HAP-1 (cell line): ENCODE measurements around the gene DDX50.
"Not testable (repeated sequence)": the region's sequence is repeated elsewhere in the genome, so short reads cannot be mapped to it uniquely, and the experiment has no call there.

Experiments
- DNase-seq, 2 experiments: peaks; one replicate each; pipeline ENCODE4 v3.0.0-alpha.2; 2016 to 2020; ENCODE audit warnings: low spot score in 2 of 2
- H3K27me3 ChIP-seq: fragments of 250-450 bp; sonication (Bioruptor Pico); 2 replicates; pipeline ENCODE4 v1.5.1; 2020; ENCODE audit warnings: low read depth, mild to moderate bottlenecking, moderate library complexity
- H3K36me3 ChIP-seq: fragments of 250-450 bp; sonication (Bioruptor Pico); replicated peaks from 2 replicates; pipeline ENCODE4 v1.5.1; 2020; ENCODE audit warnings: mild to moderate bottlenecking
- H3K4me1 ChIP-seq: fragments of 250-450 bp; sonication (Bioruptor Pico); 2 replicates; pipeline ENCODE4 v1.5.1; 2020; ENCODE audit warnings: mild to moderate bottlenecking
- H3K4me3 ChIP-seq: fragments of 250-450 bp; sonication (Bioruptor Pico); 2 replicates; pipeline ENCODE4 v1.5.1; 2020; ENCODE audit warnings: mild to moderate bottlenecking, moderate library complexity
- H3K9me3 ChIP-seq: fragments of 250-450 bp; sonication (Bioruptor Pico); 2 replicates; pipeline ENCODE4 v1.5.1; 2020; ENCODE audit warnings: mild to moderate bottlenecking, moderate library complexity
- in situ Hi-C: fragments of 300-500 bp; cut with MboI; formaldehyde crosslinking; loops from 3 replicates; pipeline ENCODE4 v1.14.3; 2020; ENCODE audit warnings: low sequenced_read_pairs, inconsistent platforms, mixed read lengths

Gene DDX50

GRCh38 chr10:68934994-68935393 is 33.9 kb downstream of the DDX50 start:
- peaks cover 49% of the 10 kb centered on the region for H3K36me3 ChIP-seq
- H3K4me3 ChIP-seq, result no peak overlapping the region
- no peaks in the 10 kb centered on the region for H3K27me3 ChIP-seq
- no peak for DNase-seq
- no peaks in the 10 kb centered on the region for H3K9me3 ChIP-seq
- no peaks in the 10 kb centered on the region for H3K4me1 ChIP-seq
- in situ Hi-C loops, result no loop called here

- Histone ChIP-seq H3K4me3 (no peak overlapping the region), H3K27me3 (no peaks in the 10 kb centered on the region), H3K36me3 (peaks cover 49% of the 10 kb centered on the region), H3K4me1 (no peaks in the 10 kb centered on the region), H3K9me3 (no peaks in the 10 kb centered on the region)
- in situ Hi-C loops, result no loop called here
- DNase-seq, result no peak
Observed at GRCh38 chr10:68938117-68938516, 37.0 kb downstream of the DDX50 start.

GRCh38 chr10:68938884-68939283 is 37.8 kb downstream of the DDX50 start:
- H3K4me1 ChIP-seq, result no peaks in the 10 kb centered on the region
- H3K27me3 ChIP-seq, result no peaks in the 10 kb centered on the region
- no peak for DNase-seq
- H3K4me3 ChIP-seq, result no peak overlapping the region
- in situ Hi-C loops, result no loop called here
- H3K9me3 ChIP-seq, result no peaks in the 10 kb centered on the region
- H3K36me3 ChIP-seq, result peaks cover 54% of the 10 kb centered on the region

GRCh38 chr10:68940917-68941316 is 39.8 kb downstream of the DDX50 start:
- H3K27me3 ChIP-seq, H3K9me3 ChIP-seq, H3K4me1 ChIP-seq, H3K4me3 ChIP-seq, in situ Hi-C loops, DNase-seq: not testable (repeated sequence)
- H3K36me3 ChIP-seq, result peaks cover 60% of the 10 kb centered on the region

GRCh38 chr10:68950598-68950997 is 49.5 kb downstream of the DDX50 start:
- H3K36me3 ChIP-seq, result peaks cover 38% of the 10 kb centered on the region

GRCh38 chr10:68954904-68955303 is 53.8 kb downstream of the DDX50 start:
- no peak for DNase-seq
- Histone ChIP-seq H3K27me3 (no peaks in the 10 kb centered on the region), H3K9me3 (no peaks in the 10 kb centered on the region), H3K4me3 (peak overlapping the region; percentile 84), H3K4me1 (peaks cover 6% of the 10 kb centered on the region), H3K36me3 (peaks cover 27% of the 10 kb centered on the region)
- in situ Hi-C loops, result no loop called here

More at GRCh38 chr10:68950598-68950997, 49.5 kb downstream of the DDX50 start:
- no peak for DNase-seq
- Histone ChIP-seq H3K4me3 (no peak overlapping the region), H3K9me3 (no peaks in the 10 kb centered on the region), H3K4me1 (peaks cover 3% of the 10 kb centered on the region; the same call in 1 of the 2 replicates), H3K27me3 (no peaks in the 10 kb centered on the region)
- in situ Hi-C loops, result no loop called here

- in situ Hi-C loops, result no loop called here
- peak in 1 of 2 experiments; percentile 36 for DNase-seq
- Histone ChIP-seq H3K36me3 (peaks cover 32% of the 10 kb centered on the region), H3K4me3 (peak overlapping the region; percentile 84), H3K4me1 (peaks cover 11% of the 10 kb centered on the region), H3K9me3 (no peaks in the 10 kb centered on the region), H3K27me3 (no peaks in the 10 kb centered on the region)
Observed at GRCh38 chr10:68955355-68955831, 54.3 kb downstream of the DDX50 start.

GRCh38 chr10:68955832-68956532 is 54.9 kb downstream of the DDX50 start, which contains the start of gene DDX21:
Gene DDX21, plus strand, starts transcription at chr10:68956170. Its CDS starts 56 bp downstream, at chr10:68956226.
- Histone ChIP-seq H3K27me3 (no peaks in the 10 kb centered on the region), H3K9me3 (no peaks in the 10 kb centered on the region), H3K4me1 (peaks cover 15% of the 10 kb centered on the region), H3K36me3 (peaks cover 38% of the 10 kb centered on the region), H3K4me3 (peak within 1 kb of the TSS; percentile 84)
- DNase-seq, result peak; percentile 93
- in situ Hi-C loops, result no loop called here

GRCh38 chr10:68957284-68957615 is 56.1 kb downstream of the DDX50 start:
- Histone ChIP-seq H3K27me3 (no peaks in the 10 kb centered on the region), H3K4me3 (peak overlapping the region; percentile 84), H3K9me3 (no peaks in the 10 kb centered on the region), H3K36me3 (peaks cover 50% of the 10 kb centered on the region), H3K4me1 (peaks cover 15% of the 10 kb centered on the region)
- in situ Hi-C loops, result no loop called here
- no peak for DNase-seq

- Histone ChIP-seq H3K27me3 (no peaks in the 10 kb centered on the region), H3K9me3 (no peaks in the 10 kb centered on the region), H3K4me3 (peak overlapping the region; percentile 84), H3K4me1 (peaks cover 15% of the 10 kb centered on the region), H3K36me3 (peaks cover 54% of the 10 kb centered on the region)
- no peak for DNase-seq
- in situ Hi-C loops, result no loop called here
Observed at GRCh38 chr10:68957654-68958053, 56.5 kb downstream of the DDX50 start.

- Histone ChIP-seq H3K4me1 (peaks cover 14% of the 10 kb centered on the region), H3K36me3 (peaks cover 73% of the 10 kb centered on the region), H3K27me3 (no peaks in the 10 kb centered on the region), H3K9me3 (no peaks in the 10 kb centered on the region), H3K4me3 (no peak overlapping the region)
- in situ Hi-C loops, result no loop called here
- DNase-seq, result no peak
Observed at GRCh38 chr10:68959695-68960527, 58.8 kb downstream of the DDX50 start.

- in situ Hi-C loops, result no loop called here
- DNase-seq, result no peak
- peaks cover 100% of the 10 kb centered on the region for H3K36me3 ChIP-seq
- H3K27me3 ChIP-seq, result no peaks in the 10 kb centered on the region
- peaks cover 11% of the 10 kb centered on the region for H3K4me1 ChIP-seq
- no peaks in the 10 kb centered on the region for H3K9me3 ChIP-seq
- no peak overlapping the region for H3K4me3 ChIP-seq
Observed at GRCh38 chr10:68963151-68963550, 62.0 kb downstream of the DDX50 start.

- no peaks in the 10 kb centered on the region for H3K27me3 ChIP-seq
Observed at GRCh38 chr10:68973975-68974374, 72.9 kb downstream of the DDX50 start.

GRCh38 chr10:68975936-68976473 is 74.9 kb downstream of the DDX50 start:
- H3K36me3 ChIP-seq, result peaks cover 97% of the 10 kb centered on the region
- H3K4me3 ChIP-seq, DNase-seq, H3K9me3 ChIP-seq, H3K4me1 ChIP-seq, H3K27me3 ChIP-seq: not testable (repeated sequence)
- in situ Hi-C loops, result loop anchor here (10.0 kb wide), 1 partner anchor 211 kb away; no protein-coding TSS in a partner anchor

More at GRCh38 chr10:68973975-68974374, 72.9 kb downstream of the DDX50 start:
- no peaks in the 10 kb centered on the region for H3K4me1 ChIP-seq
- DNase-seq, result no peak
- in situ Hi-C loops, result loop anchor here (10.0 kb wide), 1 partner anchor 209 kb away; no protein-coding TSS in a partner anchor
- no peaks in the 10 kb centered on the region for H3K9me3 ChIP-seq
- no peak overlapping the region for H3K4me3 ChIP-seq
- H3K36me3 ChIP-seq, result peaks cover 100% of the 10 kb centered on the region
